ENCODE measurements around the gene AVL9. TPM values are rescaled to one million over a fixed set of nuclear protein-coding genes. Genes with fewer than 3 reads are reported as not detected.

The AVL9 gene
- total RNA-seq, 1 experiment from 2014 or later, result 36.1 TPM

DNA sequence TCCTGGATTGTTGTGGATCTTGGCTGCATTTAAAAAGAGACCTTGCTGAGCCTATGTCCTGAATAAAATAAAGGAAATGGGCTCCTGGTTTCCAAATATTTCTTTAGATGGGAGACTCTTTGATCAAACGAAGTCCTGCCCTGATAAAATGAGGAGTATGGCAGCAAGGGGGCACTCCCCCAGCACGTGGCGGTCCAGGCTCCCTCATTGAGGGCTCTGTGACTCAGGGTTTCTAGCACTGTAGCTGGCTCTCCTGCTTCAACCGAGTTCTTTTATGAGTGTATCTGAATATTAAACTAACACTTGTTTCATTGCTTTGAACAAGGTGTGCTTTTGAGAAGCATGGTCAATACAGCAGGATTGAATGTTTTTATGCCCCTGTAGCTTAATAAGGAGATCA lies 114.2 kb downstream of the AVL9 start:
- TF ChIP-seq, protein P1, sequence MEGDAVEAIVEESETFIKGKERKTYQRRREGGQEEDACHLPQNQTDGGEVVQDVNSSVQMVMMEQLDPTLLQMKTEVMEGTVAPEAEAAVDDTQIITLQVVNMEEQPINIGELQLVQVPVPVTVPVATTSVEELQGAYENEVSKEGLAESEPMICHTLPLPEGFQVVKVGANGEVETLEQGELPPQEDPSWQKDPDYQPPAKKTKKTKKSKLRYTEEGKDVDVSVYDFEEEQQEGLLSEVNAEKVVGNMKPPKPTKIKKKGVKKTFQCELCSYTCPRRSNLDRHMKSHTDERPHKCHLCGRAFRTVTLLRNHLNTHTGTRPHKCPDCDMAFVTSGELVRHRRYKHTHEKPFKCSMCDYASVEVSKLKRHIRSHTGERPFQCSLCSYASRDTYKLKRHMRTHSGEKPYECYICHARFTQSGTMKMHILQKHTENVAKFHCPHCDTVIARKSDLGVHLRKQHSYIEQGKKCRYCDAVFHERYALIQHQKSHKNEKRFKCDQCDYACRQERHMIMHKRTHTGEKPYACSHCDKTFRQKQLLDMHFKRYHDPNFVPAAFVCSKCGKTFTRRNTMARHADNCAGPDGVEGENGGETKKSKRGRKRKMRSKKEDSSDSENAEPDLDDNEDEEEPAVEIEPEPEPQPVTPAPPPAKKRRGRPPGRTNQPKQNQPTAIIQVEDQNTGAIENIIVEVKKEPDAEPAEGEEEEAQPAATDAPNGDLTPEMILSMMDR (conservative IDR thresholded peaks at IDR 0.05; ENCODE audit: low read depth, low read length), result no peak
- no peak for TF ChIP-seq EZH2 (IDR thresholded peaks at IDR 0.05; ENCODE audit: borderline replicate concordance, low read depth, low read length, poor library complexity, severe bottlenecking)
- BruUV-seq (replicated peaks), result no TSS peak
- Histone ChIP-seq H3K4me1 (ENCODE audit: insufficient read depth, low read length, poor library complexity, severe bottlenecking) (no peaks in the 10 kb centered on the region), H3K9me3 (ENCODE audit: low read depth, low read length, poor library complexity, severe bottlenecking) (peaks cover 4% of the 10 kb centered on the region), H3K27ac (ENCODE audit: low read depth, low read length, poor library complexity, severe bottlenecking) (no peak overlapping the region), H3K27me3 (replicated peaks; ENCODE audit: insufficient read depth, low read depth, low read length, poor library complexity) (no peaks in the 10 kb centered on the region), H3K4me3 (ENCODE audit: low read depth, low read length, poor library complexity, severe bottlenecking) (no peak overlapping the region), H3K36me3 (ENCODE audit: insufficient read depth, low read length, poor library complexity, severe bottlenecking) (no peaks in the 10 kb centered on the region)
- POLR2A ChIA-PET (ENCODE audit: low non-redundant PET), result no interaction called here
- DNase-seq (ENCODE audit: low spot score), result no peak
- intact Hi-C loops (cut with micrococcal nuclease; ENCODE audit: unreplicated experiment), result no loop called here
- CTCF ChIA-PET, result no interaction called here

DNA sequence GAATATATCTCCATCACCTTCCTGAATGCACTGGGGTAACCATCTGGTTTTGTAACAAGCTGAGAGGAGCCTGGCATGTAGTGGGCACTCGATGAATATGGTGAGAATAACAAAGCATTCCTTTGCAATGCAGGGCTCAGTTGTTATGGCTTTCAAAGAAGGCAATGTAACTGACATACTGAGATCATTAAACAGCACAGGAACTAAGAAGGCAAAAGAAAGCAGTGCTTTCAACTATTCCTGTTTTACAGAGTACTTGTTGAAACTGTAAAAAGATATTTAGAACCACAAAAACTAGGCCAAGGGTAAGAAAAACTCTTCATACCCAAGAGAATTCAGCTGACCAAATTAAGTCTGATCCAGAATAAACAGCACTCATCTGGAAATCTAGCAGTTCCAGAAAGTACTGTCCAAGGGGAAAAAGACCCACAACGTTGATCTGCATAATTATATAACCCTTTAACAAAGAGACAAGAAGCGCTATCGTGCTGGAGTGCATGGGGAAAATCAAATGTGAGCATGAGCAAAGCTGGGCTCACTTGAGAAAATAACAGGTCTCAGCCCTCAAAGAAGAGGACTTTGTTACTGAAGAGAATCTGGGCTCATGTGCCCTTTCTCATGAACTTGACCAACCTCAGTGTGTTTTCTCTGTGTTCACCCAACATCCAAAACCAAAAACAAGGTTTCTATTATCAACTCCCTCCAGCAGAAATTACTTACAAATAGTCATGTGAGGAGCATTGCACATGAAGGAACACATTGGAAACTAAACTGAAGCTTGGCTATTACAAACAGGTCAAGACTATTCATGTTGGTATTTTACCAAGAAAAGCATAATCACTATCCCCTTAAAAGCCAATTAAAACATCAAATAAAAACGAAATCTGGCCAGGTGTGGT lies 116.2 kb downstream of the AVL9 start:
- no peaks in the 10 kb centered on the region for H3K36me3 ChIP-seq (ENCODE audit: insufficient read depth, low read length, poor library complexity, severe bottlenecking)
- no peaks in the 10 kb centered on the region for H3K4me1 ChIP-seq (ENCODE audit: insufficient read depth, low read length, poor library complexity, severe bottlenecking)
- intact Hi-C loops (cut with micrococcal nuclease; ENCODE audit: unreplicated experiment), result no loop called here
- no peaks in the 10 kb centered on the region for H3K9me3 ChIP-seq (ENCODE audit: low read depth, low read length, poor library complexity, severe bottlenecking)
- TF ChIP-seq, protein P1 (conservative IDR thresholded peaks at IDR 0.05; ENCODE audit: low read depth, low read length), result no peak
- TF ChIP-seq EZH2 (IDR thresholded peaks at IDR 0.05; ENCODE audit: borderline replicate concordance, low read depth, low read length, poor library complexity, severe bottlenecking), result no peak
- no peak for DNase-seq (ENCODE audit: low spot score)
- ChIA-PET CTCF (no interaction called here), POLR2A (ENCODE audit: low non-redundant PET) (no interaction called here)
- H3K27me3 ChIP-seq (replicated peaks; ENCODE audit: insufficient read depth, low read depth, low read length, poor library complexity), result no peaks in the 10 kb centered on the region
- no TSS peak for BruUV-seq (replicated peaks)
- H3K27ac ChIP-seq (ENCODE audit: low read depth, low read length, poor library complexity, severe bottlenecking), result no peak overlapping the region
- H3K4me3 ChIP-seq (ENCODE audit: low read depth, low read length, poor library complexity, severe bottlenecking), result no peak overlapping the region

DNA sequence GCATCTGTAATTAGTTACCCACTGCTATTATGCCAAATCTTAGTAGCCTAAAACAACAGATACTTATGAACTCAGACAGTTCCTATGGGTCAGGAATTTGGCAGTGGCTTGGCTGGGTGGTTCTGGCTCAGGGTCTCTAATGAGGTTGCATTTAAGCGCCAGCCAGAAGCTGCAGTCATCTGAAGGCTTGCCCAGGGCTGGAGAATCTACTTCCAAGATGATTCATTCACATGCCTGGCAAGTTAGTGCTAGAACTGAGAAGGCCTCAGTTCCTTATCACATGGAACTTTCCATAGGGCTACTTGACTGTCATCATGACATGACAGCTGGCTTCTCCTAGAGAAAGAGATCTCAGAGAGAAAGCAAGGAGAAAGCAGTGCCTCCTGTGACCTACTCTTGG lies 121.3 kb downstream of the AVL9 start:
- POLR2A ChIA-PET (ENCODE audit: low non-redundant PET), result no interaction called here
- H3K27me3 ChIP-seq (replicated peaks; ENCODE audit: insufficient read depth, low read depth, low read length, poor library complexity), result no peaks in the 10 kb centered on the region
- no peaks in the 10 kb centered on the region for H3K9me3 ChIP-seq (ENCODE audit: low read depth, low read length, poor library complexity, severe bottlenecking)
- no TSS peak for BruUV-seq (replicated peaks)
- H3K4me1 ChIP-seq (ENCODE audit: insufficient read depth, low read length, poor library complexity, severe bottlenecking), result no peaks in the 10 kb centered on the region
- TF ChIP-seq, protein P1 (conservative IDR thresholded peaks at IDR 0.05; ENCODE audit: low read depth, low read length), result no peak
- TF ChIP-seq EZH2 (IDR thresholded peaks at IDR 0.05; ENCODE audit: borderline replicate concordance, low read depth, low read length, poor library complexity, severe bottlenecking), result no peak
- DNase-seq (ENCODE audit: low spot score), result no peak
- H3K27ac ChIP-seq (ENCODE audit: low read depth, low read length, poor library complexity, severe bottlenecking), result no peak overlapping the region
- CTCF ChIA-PET, result no interaction called here
- intact Hi-C loops (cut with micrococcal nuclease; ENCODE audit: unreplicated experiment), result no loop called here
- no peak overlapping the region for H3K4me3 ChIP-seq (ENCODE audit: low read depth, low read length, poor library complexity, severe bottlenecking)
- no peaks in the 10 kb centered on the region for H3K36me3 ChIP-seq (ENCODE audit: insufficient read depth, low read length, poor library complexity, severe bottlenecking)
